WTC11 (cell line): Measurements from ENCODE around the gene FCGBP. TPM values are rescaled to one million over a fixed set of nuclear protein-coding genes. Genes with fewer than 3 reads are reported as not detected.

Experiments used
- ATAC-seq: fragments of 200-7000 bp; cut with Tn5 transposase; 2 replicates; pipeline ENCODE4 v1.10.0; 2021; ENCODE audit warnings: mild to moderate bottlenecking, moderate library complexity
- CTCF ChIA-PET: fragments of 300-600 bp; sonication (Branson Sonifier 250); formaldehyde crosslinking; loops from one replicate; lab custom pipeline; 2021; ENCODE audit warnings: antibody characterized with exemption; lab: Charles Lee
- POLR2A ChIA-PET: fragments of 350-600 bp; sonication (Branson Sonifier 250); formaldehyde crosslinking; loops from one replicate; lab custom pipeline; 2021; ENCODE audit warnings: antibody characterized with exemption; lab: Charles Lee
- DNase-seq: peaks from one replicate; pipeline ENCODE4 v3.0.0; 2021; ENCODE audit warnings: low spot score
- H3K27ac Mint-ChIP-seq: 2 replicates; pipeline ENCODE4 v1.8.0; 2021; ENCODE audit warnings: mixed read lengths
- H3K27me3 Mint-ChIP-seq: 2 replicates; pipeline ENCODE4 v1.8.0; 2021; ENCODE audit warnings: low read depth, mild to moderate bottlenecking, moderate library complexity, mixed read lengths
- H3K36me3 Mint-ChIP-seq: 2 replicates; pipeline ENCODE4 v1.8.0; 2021; ENCODE audit warnings: mixed read lengths
- H3K4me1 Mint-ChIP-seq: 2 replicates; pipeline ENCODE4 v1.8.0; 2022; ENCODE audit warnings: mixed read lengths
- H3K4me3 Mint-ChIP-seq: 2 replicates; pipeline ENCODE4 v1.8.0; 2021; ENCODE audit warnings: mild to moderate bottlenecking, moderate library complexity, mixed read lengths
- H3K9me3 Mint-ChIP-seq: 2 replicates; pipeline ENCODE4 v1.8.0; 2021; ENCODE audit warnings: mixed read lengths
- AFF4 ChIP-seq: sonication (generic); formaldehyde crosslinking; IDR thresholded peaks from 2 replicates; pipeline ENCODE4 v1.8.1; 2023; ENCODE audit warnings: mild to moderate bottlenecking, missing genetic modification reagents, borderline replicate concordance
- AR ChIP-seq: fragments of 250-450 bp; sonication (Bioruptor Pico); IDR thresholded peaks from 2 replicates; pipeline ENCODE4 v1.9.0; 2021; ENCODE audit warnings: mild to moderate bottlenecking
- ATF3 ChIP-seq: sonication (generic); formaldehyde crosslinking; conservative IDR thresholded peaks from 2 replicates; pipeline ENCODE4 v1.8.1; 2022; ENCODE audit warnings: mild to moderate bottlenecking, missing genetic modification reagents
- CDX4 ChIP-seq: fragments of 250-450 bp; sonication (Bioruptor Pico); IDR thresholded peaks from 2 replicates; pipeline ENCODE4 v1.9.0; 2021; ENCODE audit warnings: moderate library complexity, mild to moderate bottlenecking, inconsistent platforms, borderline replicate concordance
- EMX1 ChIP-seq: fragments of 250-450 bp; sonication (Bioruptor Pico); IDR thresholded peaks from 2 replicates; pipeline ENCODE4 v1.8.0; 2021; ENCODE audit warnings: mild to moderate bottlenecking
- GTF2I ChIP-seq: fragments of 250-450 bp; sonication (Bioruptor Pico); conservative IDR thresholded peaks from 2 replicates; pipeline ENCODE4 v1.4.0; 2021; ENCODE audit warnings: mild to moderate bottlenecking
- MYBL2 ChIP-seq: sonication (generic); formaldehyde crosslinking; IDR thresholded peaks from 2 replicates; pipeline ENCODE4 v1.8.1; 2023; ENCODE audit warnings: mild to moderate bottlenecking, moderate library complexity, missing genetic modification reagents
- OVOL2 ChIP-seq: fragments of 250-450 bp; sonication (Bioruptor Pico); IDR thresholded peaks from 2 replicates; pipeline ENCODE4 v1.9.0; 2021; ENCODE audit warnings: mild to moderate bottlenecking, borderline replicate concordance
- RORB ChIP-seq: fragments of 250-450 bp; sonication (Bioruptor Pico); IDR thresholded peaks from 2 replicates; pipeline ENCODE4 v1.9.0; 2021; ENCODE audit warnings: mild to moderate bottlenecking
- SP1 ChIP-seq: sonication (generic); formaldehyde crosslinking; conservative IDR thresholded peaks from 2 replicates; pipeline ENCODE4 v1.8.1; 2022; ENCODE audit warnings: missing genetic modification reagents
- ZBTB21 ChIP-seq: sonication (generic); formaldehyde crosslinking; IDR thresholded peaks from 2 replicates; pipeline ENCODE4 v1.8.1; 2023; ENCODE audit warnings: mild to moderate bottlenecking, missing genetic modification reagents, borderline replicate concordance
- ZNF219 ChIP-seq: sonication (generic); formaldehyde crosslinking; IDR thresholded peaks from 2 replicates; pipeline ENCODE4 v1.8.0; 2023; ENCODE audit warnings: missing genetic modification reagents, mild to moderate bottlenecking, borderline replicate concordance
- ZSCAN18 ChIP-seq: fragments of 250-450 bp; sonication (Bioruptor Pico); IDR thresholded peaks from 2 replicates; pipeline ENCODE4 v2.1.2; 2022; ENCODE audit warnings: mild to moderate bottlenecking, moderate library complexity
- total RNA-seq: library from RNA; stranded (reverse); gene quantifications from 3 replicates; pipeline ENCODE4 v1.2.3, GENCODE V29; 2021
- TF ChIP-seq, protein P1 (sequence below): sonication (generic); formaldehyde crosslinking; IDR thresholded peaks from 2 replicates; pipeline ENCODE4 v1.8.1; 2023; ENCODE audit warnings: mild to moderate bottlenecking, missing genetic modification reagents
- TF ChIP-seq, protein P2 (sequence below): sonication (generic); formaldehyde crosslinking; conservative IDR thresholded peaks from 2 replicates; pipeline ENCODE4 v1.8.1; 2023; ENCODE audit warnings: mild to moderate bottlenecking, low read depth, missing genetic modification reagents, moderate library complexity
- TF ChIP-seq, protein P3 (sequence below): sonication (generic); formaldehyde crosslinking; IDR thresholded peaks from 2 replicates; pipeline ENCODE4 v1.8.0; 2023; ENCODE audit warnings: missing genetic modification reagents

FCGBP gene
- total RNA-seq, 1 experiment from 2014 or later = 2.8 TPM

DNA sequence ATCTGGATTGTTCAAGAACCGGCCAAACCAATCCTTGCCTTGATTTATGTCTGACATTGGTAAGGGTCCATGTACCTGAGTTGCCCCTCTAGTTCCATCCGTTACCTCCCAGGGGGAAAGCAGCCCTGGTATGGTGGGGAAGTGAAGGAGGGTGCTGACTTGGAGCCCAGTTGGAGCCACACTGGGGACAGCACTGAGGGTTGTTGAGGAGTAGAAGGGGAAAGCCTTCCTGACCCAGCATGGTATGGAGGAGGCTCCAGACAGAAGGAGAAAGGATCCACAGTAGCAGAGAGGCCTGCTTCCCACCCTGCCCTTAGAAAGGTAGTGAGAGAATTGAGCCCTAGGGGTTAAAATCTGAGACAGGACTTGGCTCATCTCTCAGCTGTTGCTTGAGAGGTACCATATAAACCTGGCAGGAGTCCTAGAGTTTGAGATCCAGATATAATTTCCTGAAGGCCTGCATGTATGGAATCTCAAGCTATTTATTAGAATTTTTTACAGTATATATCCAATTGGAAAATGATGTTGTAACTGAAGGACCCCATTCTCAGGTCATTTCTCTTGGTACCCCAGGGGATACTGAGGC is 16.7 kb upstream of the FCGBP start (continued):
- TF ChIP-seq, protein P1, sequence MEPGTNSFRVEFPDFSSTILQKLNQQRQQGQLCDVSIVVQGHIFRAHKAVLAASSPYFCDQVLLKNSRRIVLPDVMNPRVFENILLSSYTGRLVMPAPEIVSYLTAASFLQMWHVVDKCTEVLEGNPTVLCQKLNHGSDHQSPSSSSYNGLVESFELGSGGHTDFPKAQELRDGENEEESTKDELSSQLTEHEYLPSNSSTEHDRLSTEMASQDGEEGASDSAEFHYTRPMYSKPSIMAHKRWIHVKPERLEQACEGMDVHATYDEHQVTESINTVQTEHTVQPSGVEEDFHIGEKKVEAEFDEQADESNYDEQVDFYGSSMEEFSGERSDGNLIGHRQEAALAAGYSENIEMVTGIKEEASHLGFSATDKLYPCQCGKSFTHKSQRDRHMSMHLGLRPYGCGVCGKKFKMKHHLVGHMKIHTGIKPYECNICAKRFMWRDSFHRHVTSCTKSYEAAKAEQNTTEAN (CRISPR knock-in tag) = no peak

GRCh38 chr19:39949026-39949747 is 14.8 kb upstream of the FCGBP start:
- Mint-ChIP-seq H3K36me3 (no peaks in the 10 kb centered on the region), H3K9me3 (0 out of 2 replicates have a peak, but pooled peaks cover 4% of the 10 kb centered on the region), H3K4me1 (0 out of 2 replicates have a peak, but pooled peaks cover 1% of the 10 kb centered on the region), H3K27ac (no peak overlapping the region), H3K27me3 (no peaks in the 10 kb centered on the region; the same call in 1 of the 2 replicates), H3K4me3 (no peak overlapping the region)
- ChIA-PET CTCF (interaction anchor here (2.2 kb wide), 1 partner anchor 22 kb away, joined by 7 read pairs; the partner anchor contains the start of gene PSMC4), POLR2A (no interaction called here)
- ATAC-seq (no peak), DNase-seq (no peak)
- TF ChIP-seq, protein P2, sequence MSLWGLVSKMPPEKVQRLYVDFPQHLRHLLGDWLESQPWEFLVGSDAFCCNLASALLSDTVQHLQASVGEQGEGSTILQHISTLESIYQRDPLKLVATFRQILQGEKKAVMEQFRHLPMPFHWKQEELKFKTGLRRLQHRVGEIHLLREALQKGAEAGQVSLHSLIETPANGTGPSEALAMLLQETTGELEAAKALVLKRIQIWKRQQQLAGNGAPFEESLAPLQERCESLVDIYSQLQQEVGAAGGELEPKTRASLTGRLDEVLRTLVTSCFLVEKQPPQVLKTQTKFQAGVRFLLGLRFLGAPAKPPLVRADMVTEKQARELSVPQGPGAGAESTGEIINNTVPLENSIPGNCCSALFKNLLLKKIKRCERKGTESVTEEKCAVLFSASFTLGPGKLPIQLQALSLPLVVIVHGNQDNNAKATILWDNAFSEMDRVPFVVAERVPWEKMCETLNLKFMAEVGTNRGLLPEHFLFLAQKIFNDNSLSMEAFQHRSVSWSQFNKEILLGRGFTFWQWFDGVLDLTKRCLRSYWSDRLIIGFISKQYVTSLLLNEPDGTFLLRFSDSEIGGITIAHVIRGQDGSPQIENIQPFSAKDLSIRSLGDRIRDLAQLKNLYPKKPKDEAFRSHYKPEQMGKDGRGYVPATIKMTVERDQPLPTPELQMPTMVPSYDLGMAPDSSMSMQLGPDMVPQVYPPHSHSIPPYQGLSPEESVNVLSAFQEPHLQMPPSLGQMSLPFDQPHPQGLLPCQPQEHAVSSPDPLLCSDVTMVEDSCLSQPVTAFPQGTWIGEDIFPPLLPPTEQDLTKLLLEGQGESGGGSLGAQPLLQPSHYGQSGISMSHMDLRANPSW (CRISPR knock-in tag) = no peak
- no peak for TF ChIP-seq MYBL2 (CRISPR knock-in tag)
- no peak for TF ChIP-seq ZBTB21 (CRISPR knock-in tag)
- TF ChIP-seq ZNF219 (CRISPR knock-in tag) = no peak
- no peak for TF ChIP-seq SP1 (CRISPR knock-in tag)
- TF ChIP-seq CDX4 (CRISPR knock-in tag) = no peak
- TF ChIP-seq, protein P3, sequence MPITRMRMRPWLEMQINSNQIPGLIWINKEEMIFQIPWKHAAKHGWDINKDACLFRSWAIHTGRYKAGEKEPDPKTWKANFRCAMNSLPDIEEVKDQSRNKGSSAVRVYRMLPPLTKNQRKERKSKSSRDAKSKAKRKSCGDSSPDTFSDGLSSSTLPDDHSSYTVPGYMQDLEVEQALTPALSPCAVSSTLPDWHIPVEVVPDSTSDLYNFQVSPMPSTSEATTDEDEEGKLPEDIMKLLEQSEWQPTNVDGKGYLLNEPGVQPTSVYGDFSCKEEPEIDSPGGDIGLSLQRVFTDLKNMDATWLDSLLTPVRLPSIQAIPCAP (CRISPR knock-in tag) = no peak

GRCh38 chr19:39946532-39946931 is 12.1 kb upstream of the FCGBP start:
- no peak for ATAC-seq
- POLR2A ChIA-PET = no interaction called here
- no peak for DNase-seq
- no peaks in the 10 kb centered on the region for H3K36me3 Mint-ChIP-seq
- CTCF ChIA-PET = no interaction called here
- no peak overlapping the region for H3K4me3 Mint-ChIP-seq
- no peak overlapping the region for H3K27ac Mint-ChIP-seq
- H3K9me3 Mint-ChIP-seq = 0 out of 2 replicates have a peak, but pooled peaks cover 4% of the 10 kb centered on the region
- no peaks in the 10 kb centered on the region for H3K27me3 Mint-ChIP-seq
- 0 out of 2 replicates have a peak, but pooled peaks cover 10% of the 10 kb centered on the region for H3K4me1 Mint-ChIP-seq
- TF ChIP-seq EMX1 (CRISPR knock-in tag) (no peak), ZSCAN18 (no peak), SP1 (CRISPR knock-in tag) (no peak), GTF2I (CRISPR knock-in tag) (no peak), RORB (CRISPR knock-in tag) (no peak), OVOL2 (no peak), AFF4 (CRISPR knock-in tag) (no peak), ATF3 (CRISPR knock-in tag) (no peak), AR (CRISPR knock-in tag) (no peak)
